HCT116 (cell line): Measurements from ENCODE around the gene TBCD. TPM values are rescaled to one million over a fixed set of nuclear protein-coding genes. Genes with fewer than 3 reads are reported as not detected.

Source experiments
- ATAC-seq: fragments of 200-7000 bp; cut with Tn5 transposase; 2 replicates; pipeline ENCODE4 v1.9.1; 2020; ENCODE audit warnings: mild to moderate bottlenecking, moderate library complexity
- BruUV-seq: library from RNA; stranded (reverse); fragments of 400-500 nt; replicated peaks from 2 replicates; lab custom pipeline; 2021; lab: Mats Ljungman, UMichigan
- CTCF ChIA-PET: fragments of 300-600 bp; sonication (Branson Sonifier 250); formaldehyde crosslinking; loops from one replicate; lab custom pipeline; 2021; ENCODE audit warnings: antibody characterized with exemption; lab: Charles Lee
- POLR2A ChIA-PET: fragments of 300-600, 350-600 bp; sonication (Branson Sonifier 250); formaldehyde crosslinking; loops from one replicate; lab custom pipeline; 2021; ENCODE audit warnings: antibody characterized with exemption; lab: Charles Lee
- RAD21 ChIA-PET, 2 experiments: fragments of 300-600 bp; sonication (Branson Sonifier 250); formaldehyde crosslinking; loops; one replicate each; lab custom pipeline; 2023; ENCODE audit warnings: low total read pairs in 2 of 2; ENCODE audit not compliant: uncharacterized antibody in 2 of 2, unreplicated experiment in 2 of 2, low non-redundant PET in 1 of 2; lab: Charles Lee
- DNase-seq: peaks from one replicate; pipeline ENCODE4 v3.0.0-alpha.2; 2010; ENCODE audit warnings: low read depth, low spot score
- H2AFZ ChIP-seq: fragments of 200-600 bp; shearing (Covaris generic), sonication (generic); 2 replicates; pipeline ENCODE4 v1.6.1; 2017; ENCODE audit warnings: low read depth, mixed run types, mixed read lengths, antibody characterized with exemption, low read length; ENCODE audit not compliant: poor library complexity, severe bottlenecking
- H3K27ac ChIP-seq: 2 replicates; pipeline ENCODE4 v1.5.1; 2012; ENCODE audit warnings: low read depth, low read length
- H3K27me3 ChIP-seq: fragments of 200-600 bp; sonication (generic); 2 replicates; pipeline ENCODE4 v1.6.1; 2016; ENCODE audit warnings: mixed run types, low read length, mixed read lengths; ENCODE audit not compliant: insufficient read depth
- H3K36me3 ChIP-seq, 2 experiments: fragments of 200-500 bp in 1 of 2; fragments of 200-600 bp in 1 of 2; sonication (Bioruptor generic) in 1 of 2; sonication (generic) in 1 of 2; 2 replicates each; pipeline versions ENCODE4 v1.5.1 to v1.6.1; 2014 to 2016; ENCODE audit warnings: low read length in 2 of 2, inconsistent platforms in 1 of 2, mixed read lengths in 1 of 2, mixed run types in 1 of 2; ENCODE audit not compliant: insufficient read depth in 2 of 2, control insufficient read depth in 1 of 2
- H3K4me1 ChIP-seq, 2 experiments: fragments of 200-600 bp in 1 of 2; sonication (generic) in 1 of 2; 2 replicates each; pipeline versions ENCODE4 v1.5.1 to v1.6.1; 2012 to 2017; ENCODE audit warnings: low read length in 2 of 2, inconsistent platforms in 1 of 2, mild to moderate bottlenecking in 1 of 2, mixed read lengths in 1 of 2, mixed run types in 1 of 2, moderate library complexity in 1 of 2; ENCODE audit not compliant: insufficient read depth in 2 of 2, control insufficient read depth in 1 of 2
- H3K4me2 ChIP-seq: fragments of 200-600 bp; sonication (generic); 2 replicates; pipeline ENCODE4 v1.6.1; 2017; ENCODE audit warnings: mixed run types, low read length, mixed read lengths
- H3K4me3 ChIP-seq, 2 experiments: fragments of 200-600 bp in 1 of 2; sonication (generic) in 1 of 2; replicated peaks in 1 of 2; 2 replicates each; pipeline ENCODE4 v1.5.1; 2011 to 2016; ENCODE audit warnings: low read length in 2 of 2, control low read depth in 1 of 2, low read depth in 1 of 2, mild to moderate bottlenecking in 1 of 2, mixed read lengths in 1 of 2, mixed run types in 1 of 2
- H3K79me2 ChIP-seq: fragments of 200-600 bp; sonication (generic); 2 replicates; pipeline ENCODE4 v1.6.1; 2017; ENCODE audit warnings: mild to moderate bottlenecking, mixed run types, low read length, moderate library complexity, mixed read lengths; ENCODE audit not compliant: insufficient read depth
- H3K9ac ChIP-seq: fragments of 200-600 bp; sonication (generic); 2 replicates; pipeline ENCODE4 v1.6.1; 2016; ENCODE audit warnings: low read length, mixed read lengths
- H3K9me2 ChIP-seq: fragments of 200-600 bp; sonication (generic), shearing (Covaris generic); 2 replicates; pipeline ENCODE4 v1.6.1; 2017; ENCODE audit warnings: mixed run types, mild to moderate bottlenecking, moderate library complexity; ENCODE audit not compliant: insufficient read depth
- H3K9me3 ChIP-seq, 2 experiments: fragments of 200-500 bp in 1 of 2; fragments of 200-600 bp in 1 of 2; sonication (Bioruptor generic) in 1 of 2; sonication (generic) in 1 of 2; 2 replicates each; pipeline ENCODE4 v1.6.1; 2014 to 2017; ENCODE audit warnings: low read length in 2 of 2, mixed read lengths in 2 of 2, inconsistent platforms in 1 of 2, low read depth in 1 of 2, mild to moderate bottlenecking in 1 of 2, mixed run types in 1 of 2, moderate library complexity in 1 of 2; ENCODE audit not compliant: control insufficient read depth in 1 of 2, insufficient read depth in 1 of 2
- H4K20me1 ChIP-seq: fragments of 200-600 bp; sonication (generic), shearing (Covaris generic); 2 replicates; pipeline ENCODE4 v1.6.1; 2017; ENCODE audit warnings: mixed run types, mild to moderate bottlenecking, moderate library complexity; ENCODE audit not compliant: insufficient read depth
- ATF3 ChIP-seq: IDR thresholded peaks from 2 replicates; pipeline ENCODE4 v1.6.1; 2012
- EGR1 ChIP-seq: IDR thresholded peaks from 2 replicates; pipeline ENCODE4 v1.6.1; 2012; ENCODE audit warnings: low read depth
- ELF1 ChIP-seq: IDR thresholded peaks from 2 replicates; pipeline ENCODE4 v1.6.1; 2012; ENCODE audit warnings: low read depth, borderline replicate concordance
- EZH2 ChIP-seq: fragments of 200-600 bp; sonication (generic); IDR thresholded peaks from 2 replicates; pipeline ENCODE4 v1.6.1; 2017; ENCODE audit warnings: antibody characterized with exemption, mixed run types
- EZH2phosphoT487 ChIP-seq: fragments of 200-600 bp; IDR thresholded peaks from 2 replicates; pipeline ENCODE4 v1.6.1; 2018; ENCODE audit warnings: antibody characterized with exemption, borderline replicate concordance
- FOSL1 ChIP-seq: IDR thresholded peaks from 2 replicates; pipeline ENCODE4 v1.6.1; 2012; ENCODE audit warnings: low read depth
- JUND ChIP-seq: IDR thresholded peaks from 2 replicates; pipeline ENCODE4 v1.6.1; 2012
- POLR2A ChIP-seq: IDR thresholded peaks from 2 replicates; pipeline ENCODE4 v1.7.0; 2011; ENCODE audit warnings: borderline replicate concordance; ENCODE audit not compliant: insufficient read depth, insufficient read length; ENCODE audit errors: extremely low read depth
- POLR2AphosphoS5 ChIP-seq: IDR thresholded peaks from 2 replicates; pipeline ENCODE4 v1.6.1; 2011; ENCODE audit warnings: mild to moderate bottlenecking, low read depth, low read length, moderate library complexity
- SRF ChIP-seq: IDR thresholded peaks from 2 replicates; pipeline ENCODE4 v1.6.1; 2012; ENCODE audit warnings: low read depth
- TCF7L2 ChIP-seq: IDR thresholded peaks from 2 replicates; pipeline ENCODE4 v1.7.0; 2011; ENCODE audit warnings: borderline replicate concordance, inconsistent platforms; ENCODE audit not compliant: insufficient read depth, insufficient read length; ENCODE audit errors: extremely low read depth
- ZBTB33 ChIP-seq: IDR thresholded peaks from 2 replicates; pipeline ENCODE4 v1.6.1; 2011; ENCODE audit warnings: mild to moderate bottlenecking, low read length, moderate library complexity; ENCODE audit not compliant: insufficient replicate concordance; ENCODE audit errors: extremely low read depth
- ZNF274 ChIP-seq: fragments of 200-500 bp; sonication (Bioruptor generic); IDR thresholded peaks from 2 replicates; pipeline ENCODE4 v1.6.1; 2014; ENCODE audit warnings: mild to moderate bottlenecking, low read depth, low read length, inconsistent platforms
- intact Hi-C: fragments of 100-400 bp; cut with micrococcal nuclease; formaldehyde crosslinking; loops from 2 replicates; pipeline ENCODE4 v1.10.0; 2022
- total RNA-seq: library from RNA; stranded (reverse); gene quantifications from one replicate; pipeline ENCODE4 v1.2.1, GENCODE V29; 2021; ENCODE audit not compliant: unreplicated experiment

TBCD gene
- total RNA-seq, 1 experiment from 2014 or later = 152 TPM

DNA sequence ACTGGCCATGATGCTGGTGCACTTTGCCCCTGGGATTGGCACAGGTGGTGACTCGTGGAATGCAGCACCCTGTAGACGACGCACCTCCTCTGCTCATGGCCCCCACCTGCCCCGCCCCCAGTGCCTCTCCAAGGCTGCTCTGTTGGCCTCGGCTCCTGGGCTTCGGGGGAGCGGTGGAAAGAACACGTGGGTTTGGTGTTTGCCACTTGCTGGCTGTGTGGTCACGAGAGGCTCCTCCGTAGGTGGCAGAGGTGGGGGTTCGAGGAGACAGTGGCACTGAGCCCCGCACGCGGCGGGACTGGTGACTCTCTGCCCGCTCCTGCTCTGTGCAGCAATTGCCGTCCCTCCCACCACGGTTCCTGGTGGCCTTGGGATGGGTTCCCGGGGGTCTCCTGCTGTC lies 170.8 kb downstream of the TBCD start:
- H3K27ac ChIP-seq = no peak overlapping the region
- H3K9me2 ChIP-seq = no peaks in the 10 kb centered on the region
- no peaks in the 10 kb centered on the region for H3K27me3 ChIP-seq
- no peak for ATAC-seq
- CTCF ChIA-PET = no interaction called here
- no peak overlapping the region for H3K4me3 ChIP-seq
- no peak overlapping the region for H3K9ac ChIP-seq
- H4K20me1 ChIP-seq = no peaks in the 10 kb centered on the region
- BruUV-seq = no TSS peak
- no peaks in the 10 kb centered on the region for H3K79me2 ChIP-seq
- DNase-seq = no peak
- H3K9me3 ChIP-seq = no peaks in the 10 kb centered on the region
- POLR2A ChIA-PET = no interaction called here
- RAD21 ChIA-PET = no interaction called here
- peaks cover 0 to 4% of the 10 kb centered on the region in 2 experiments; a peak in 1 of 4 replicates for H3K4me1 ChIP-seq
- intact Hi-C loops = no loop called here
- TF ChIP-seq TCF7L2 (no peak), ELF1 (no peak), JUND (no peak), EZH2phosphoT487 (no peak), POLR2A (no peak), EGR1 (no peak), ZNF274 (no peak)
- no peak overlapping the region for H3K4me2 ChIP-seq
- no peak overlapping the region for H2AFZ ChIP-seq
- peaks cover 0 to 29% of the 10 kb centered on the region in 2 experiments; a peak in 1 of 4 replicates for H3K36me3 ChIP-seq

- BruUV-seq = no TSS peak
- ATAC-seq (no peak), DNase-seq (no peak)
- Histone ChIP-seq H3K4me2 (no peak overlapping the region), H3K36me3 (peaks cover 0 to 32% of the 10 kb centered on the region in 2 experiments; a peak in 1 of 4 replicates), H3K79me2 (no peaks in the 10 kb centered on the region), H2AFZ (no peak overlapping the region), H3K4me3 (no peak overlapping the region), H4K20me1 (no peaks in the 10 kb centered on the region), H3K9ac (no peak overlapping the region), H3K9me2 (no peaks in the 10 kb centered on the region), H3K4me1 (peaks cover 0 to 4% of the 10 kb centered on the region in 2 experiments; a peak in 1 of 4 replicates), H3K9me3 (no peaks in the 10 kb centered on the region), H3K27ac (no peak overlapping the region; the same call in 1 of the 2 replicates), H3K27me3 (no peaks in the 10 kb centered on the region)
- ChIA-PET POLR2A (no interaction called here), RAD21 (no interaction called here), CTCF (no interaction called here)
- TF ChIP-seq JUND (no peak), POLR2AphosphoS5 (no peak), SRF (no peak), FOSL1 (no peak), ZBTB33 (no peak), EZH2 (no peak), ZNF274 (no peak), ATF3 (no peak)
- intact Hi-C loops = no loop called here
Observed at GRCh38 chr17:82923366-82924113, 171.7 kb downstream of the TBCD start.
